Stimulated activated CD8-positive, alpha-beta memory T cell treated with anti-CD3 and anti-CD28 coated beads, Interleukin-4, amount 100 ng/mL, for 48 hours (primary cell): ENCODE results near the gene NCKAP5L.

Experiments used
- DNase-seq: peaks from one replicate; pipeline ENCODE4 v3.0.0-alpha.2; 2020

NCKAP5L gene

DNA sequence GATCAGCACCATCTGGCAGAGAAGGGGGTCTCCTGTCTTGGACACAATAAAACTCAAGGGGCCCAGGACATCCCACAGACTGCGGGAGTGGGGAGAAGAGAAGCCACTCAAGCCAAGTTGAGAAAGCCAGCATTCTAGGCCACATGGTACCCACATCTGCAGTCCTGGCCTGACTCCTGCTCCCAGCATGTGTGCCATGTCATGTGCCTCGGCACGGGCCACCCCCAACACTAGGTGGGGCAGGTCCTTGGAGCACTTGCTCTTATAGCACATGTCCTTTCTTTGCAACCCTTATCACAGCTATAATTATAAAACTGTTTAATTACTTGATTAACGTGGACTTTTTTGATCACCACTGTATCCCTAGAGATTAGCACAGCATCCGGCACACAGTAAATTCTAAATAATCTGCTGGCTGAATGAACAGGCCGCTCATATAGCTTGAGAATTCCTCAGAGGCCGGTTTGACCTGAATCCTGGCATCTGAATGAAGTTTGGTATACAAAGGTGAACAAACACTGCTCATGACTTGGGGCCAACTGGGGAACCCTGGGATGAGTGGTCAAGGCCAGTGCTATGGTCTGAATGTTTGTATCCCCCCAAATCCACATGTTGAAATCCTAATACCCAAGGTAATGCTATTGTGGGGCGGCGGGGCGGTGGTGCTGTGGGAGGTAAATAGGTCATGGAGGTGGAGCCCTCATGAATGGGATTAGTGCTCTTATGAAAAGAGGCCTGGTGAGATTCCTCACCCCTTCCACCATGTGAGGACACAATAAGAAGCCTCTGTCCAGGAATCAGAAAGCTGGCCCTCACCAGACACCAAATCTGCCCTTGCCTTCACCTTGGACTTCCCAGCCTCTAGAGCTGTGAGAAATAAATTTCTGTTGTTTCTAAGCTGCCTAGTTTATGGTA, 6.6 kb downstream of the NCKAP5L start:
- no peak for DNase-seq

DNA sequence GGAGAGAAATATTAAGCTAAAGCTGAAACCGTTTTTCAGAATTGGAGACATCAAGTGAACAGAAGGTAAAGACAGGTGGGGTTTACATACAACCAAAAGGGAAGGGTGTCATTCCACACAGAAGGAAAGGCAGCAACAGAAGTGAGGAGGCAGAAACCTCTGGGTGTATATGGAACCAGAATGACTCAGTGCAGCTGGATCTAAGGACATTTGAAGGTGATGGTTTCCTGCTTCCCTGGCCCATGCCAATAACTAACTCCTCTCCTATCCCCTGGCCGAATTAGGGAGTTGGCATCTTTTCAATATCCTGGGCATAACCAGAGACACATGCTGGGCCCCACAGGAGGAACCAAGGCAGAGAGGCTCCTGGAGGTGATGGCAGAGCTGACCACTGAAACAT, 8.4 kb downstream of the NCKAP5L start:
- DNase-seq: no peak

GRCh38 chr12:49818241-49818895, 9.8 kb downstream of the NCKAP5L start:
- no peak for DNase-seq

- DNase-seq: no peak
Measured at GRCh38 chr12:49813131-49813530, 15.1 kb downstream of the NCKAP5L start.

GRCh38 chr12:49811961-49812401, 16.2 kb downstream of the NCKAP5L start:
- no peak for DNase-seq

DNA sequence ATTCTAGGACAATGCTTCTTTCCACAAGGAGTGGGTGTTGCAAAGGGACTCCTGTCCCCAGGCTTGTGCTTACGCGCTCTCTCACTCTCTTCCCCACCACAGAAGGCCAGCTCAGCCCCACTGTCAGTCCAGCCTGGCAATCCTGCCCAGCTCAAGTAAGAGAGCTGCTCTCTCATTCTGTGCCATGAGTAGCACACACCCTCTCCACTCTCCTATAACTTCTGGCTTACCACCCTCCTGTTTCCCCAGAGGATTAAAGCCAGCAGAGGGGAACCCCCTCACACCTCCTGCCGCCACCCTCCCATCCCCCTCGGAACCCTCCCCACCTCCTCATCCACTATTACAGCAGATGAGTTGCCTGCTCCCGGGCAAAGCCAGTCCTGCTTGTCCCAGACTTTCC, 17.1 kb downstream of the NCKAP5L start:
- DNase-seq: no peak

DNA sequence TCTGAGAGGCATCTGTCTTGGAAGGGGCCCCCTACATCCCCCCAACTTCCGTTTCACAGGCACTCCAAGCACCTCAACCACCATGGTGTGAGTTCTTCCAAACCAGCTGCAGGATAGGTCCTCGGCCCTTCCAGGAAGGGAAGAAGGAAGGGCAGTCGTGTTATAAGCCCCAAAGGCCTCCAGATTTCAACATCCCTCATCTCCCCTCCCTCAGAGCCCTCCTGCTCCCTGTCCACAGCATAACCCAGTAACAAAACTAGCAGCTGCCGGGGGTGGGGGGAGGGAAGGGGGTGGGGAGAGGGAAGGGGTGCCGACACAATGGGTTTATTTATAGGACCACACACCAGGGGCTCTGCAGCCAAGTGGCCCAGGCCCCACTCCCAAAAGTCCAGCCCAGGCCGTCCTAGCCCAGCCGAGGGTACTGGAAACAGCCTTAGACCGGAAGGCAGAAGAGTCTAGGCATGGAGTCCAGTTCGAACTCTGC, 18.3 kb downstream of the NCKAP5L start:
- no peak for DNase-seq

DNA sequence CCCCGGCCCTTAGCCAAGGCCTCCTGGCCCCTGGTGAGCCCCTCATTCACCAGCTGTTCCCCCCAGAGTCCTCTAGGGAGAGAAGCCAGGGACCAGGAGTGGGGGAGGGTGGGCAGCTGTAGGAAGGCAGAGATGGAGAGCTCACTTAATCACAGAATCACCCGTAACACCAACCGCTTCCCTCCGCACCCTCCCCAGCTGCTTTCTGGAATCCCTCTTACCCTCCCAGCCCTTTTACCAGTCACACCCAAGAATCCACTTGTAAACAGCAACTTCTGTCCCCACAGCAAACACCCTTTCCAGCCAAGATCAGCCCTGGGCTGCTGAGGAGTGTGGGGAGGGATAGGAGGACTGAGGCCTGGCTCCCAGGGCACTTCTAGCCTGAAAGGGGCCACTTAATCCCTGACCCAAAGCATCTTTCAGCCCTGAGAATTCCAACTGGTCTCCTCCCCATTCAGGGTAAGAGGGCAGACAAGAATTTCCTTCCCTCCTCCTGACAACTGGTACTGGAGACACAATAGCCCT, 18.8 kb downstream of the NCKAP5L start:
- no peak for DNase-seq

DNA sequence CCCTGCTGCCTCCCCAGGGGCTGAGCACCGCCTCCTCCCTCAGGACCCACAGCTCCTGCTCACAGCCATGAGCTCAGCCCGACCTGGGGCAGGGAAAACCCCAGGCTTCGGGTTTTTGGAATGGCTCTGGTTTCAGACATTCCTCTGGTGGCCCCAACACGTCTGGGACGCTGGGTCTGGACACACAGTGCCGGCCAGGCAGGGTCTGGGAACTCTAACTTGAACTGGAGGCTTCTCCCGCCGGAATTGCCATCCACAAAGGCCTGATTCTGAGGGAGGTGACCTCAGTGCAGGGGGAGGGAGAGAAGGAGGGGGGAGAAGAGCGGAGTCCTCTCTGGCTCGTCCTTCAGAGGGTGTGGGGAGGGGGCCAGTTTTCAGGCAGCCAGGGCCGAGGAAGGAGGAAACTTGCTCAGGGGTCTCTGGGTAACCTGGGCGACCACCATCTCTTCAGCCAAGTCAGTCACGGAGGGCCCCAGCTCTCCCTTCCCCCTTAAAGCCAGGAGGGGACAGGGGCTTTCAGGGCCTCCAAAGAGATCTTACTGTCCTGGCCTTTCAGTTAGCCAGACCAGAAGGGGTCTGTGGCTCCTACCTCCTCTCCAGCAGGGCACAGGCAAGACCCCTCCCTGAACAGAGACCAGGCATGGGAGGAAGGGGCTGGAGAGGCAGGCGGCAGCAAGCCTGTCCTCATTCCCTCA, 19.4 kb downstream of the NCKAP5L start:
- no peak for DNase-seq

GRCh38 chr12:49807991-49808580, 20.1 kb downstream of the NCKAP5L start:
- no peak for DNase-seq

DNA sequence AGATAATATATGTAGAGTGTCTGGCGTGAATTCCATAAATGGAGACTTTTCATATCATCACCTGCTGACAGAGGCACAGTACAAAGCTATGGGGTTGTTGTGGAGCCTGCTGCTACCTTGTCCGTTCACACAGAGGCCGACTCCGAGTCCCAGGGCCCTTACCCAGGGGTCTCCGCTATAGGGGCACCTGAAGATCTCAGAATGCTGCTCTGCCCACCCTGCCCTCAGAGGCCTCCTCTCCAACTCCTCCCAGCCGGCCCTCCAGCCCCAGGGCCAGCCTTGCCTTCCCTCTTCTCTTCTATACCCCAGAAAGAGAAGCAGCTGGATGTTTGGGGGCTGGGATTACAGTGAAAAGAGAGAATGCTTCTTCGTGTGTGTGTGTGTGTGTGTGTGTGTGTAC, 21.3 kb downstream of the NCKAP5L start:
- no peak for DNase-seq

GRCh38 chr12:49806321-49806813, 21.8 kb downstream of the NCKAP5L start:
- no peak for DNase-seq

- no peak for DNase-seq
Measured at GRCh38 chr12:49805409-49805808, 22.8 kb downstream of the NCKAP5L start.

GRCh38 chr12:49804821-49805220, 23.4 kb downstream of the NCKAP5L start:
- DNase-seq: no peak

DNA sequence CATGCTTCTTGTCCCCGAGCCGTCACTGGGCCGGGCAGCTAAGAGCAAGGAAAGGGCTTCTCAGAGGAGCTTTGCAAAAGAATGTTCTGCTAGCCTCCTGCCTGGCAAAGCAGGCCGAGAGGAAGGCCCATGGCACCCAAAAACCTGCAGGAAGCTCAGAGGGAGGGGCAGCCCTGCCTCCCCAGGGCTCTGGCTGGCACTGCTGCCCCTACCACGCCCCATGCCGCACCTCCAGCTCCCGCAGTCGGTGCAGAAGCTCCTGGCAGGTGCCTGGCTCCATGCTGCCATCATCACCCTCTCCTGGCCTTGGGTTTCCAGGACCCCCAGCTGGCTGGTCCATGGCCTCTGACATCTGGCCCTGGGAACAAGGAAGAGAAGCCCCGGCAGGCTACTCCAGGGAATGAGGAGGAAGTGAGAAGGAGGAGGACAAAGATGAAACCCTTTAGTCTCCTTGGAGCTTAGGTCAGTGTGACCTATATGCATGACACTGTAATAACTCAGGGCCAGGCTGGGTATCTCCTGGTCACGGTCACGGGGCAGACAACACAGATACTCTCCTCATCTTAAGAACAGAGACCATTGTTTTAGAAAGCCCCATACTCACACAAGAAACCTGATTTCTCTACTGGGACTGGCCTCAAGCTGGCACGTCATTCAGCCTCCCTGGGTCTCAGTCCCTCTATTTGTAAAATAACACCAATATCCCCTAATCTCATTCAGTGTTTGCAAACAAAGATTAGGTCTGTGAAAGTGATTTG, 24.3 kb downstream of the NCKAP5L start:
- no peak for DNase-seq

DNA sequence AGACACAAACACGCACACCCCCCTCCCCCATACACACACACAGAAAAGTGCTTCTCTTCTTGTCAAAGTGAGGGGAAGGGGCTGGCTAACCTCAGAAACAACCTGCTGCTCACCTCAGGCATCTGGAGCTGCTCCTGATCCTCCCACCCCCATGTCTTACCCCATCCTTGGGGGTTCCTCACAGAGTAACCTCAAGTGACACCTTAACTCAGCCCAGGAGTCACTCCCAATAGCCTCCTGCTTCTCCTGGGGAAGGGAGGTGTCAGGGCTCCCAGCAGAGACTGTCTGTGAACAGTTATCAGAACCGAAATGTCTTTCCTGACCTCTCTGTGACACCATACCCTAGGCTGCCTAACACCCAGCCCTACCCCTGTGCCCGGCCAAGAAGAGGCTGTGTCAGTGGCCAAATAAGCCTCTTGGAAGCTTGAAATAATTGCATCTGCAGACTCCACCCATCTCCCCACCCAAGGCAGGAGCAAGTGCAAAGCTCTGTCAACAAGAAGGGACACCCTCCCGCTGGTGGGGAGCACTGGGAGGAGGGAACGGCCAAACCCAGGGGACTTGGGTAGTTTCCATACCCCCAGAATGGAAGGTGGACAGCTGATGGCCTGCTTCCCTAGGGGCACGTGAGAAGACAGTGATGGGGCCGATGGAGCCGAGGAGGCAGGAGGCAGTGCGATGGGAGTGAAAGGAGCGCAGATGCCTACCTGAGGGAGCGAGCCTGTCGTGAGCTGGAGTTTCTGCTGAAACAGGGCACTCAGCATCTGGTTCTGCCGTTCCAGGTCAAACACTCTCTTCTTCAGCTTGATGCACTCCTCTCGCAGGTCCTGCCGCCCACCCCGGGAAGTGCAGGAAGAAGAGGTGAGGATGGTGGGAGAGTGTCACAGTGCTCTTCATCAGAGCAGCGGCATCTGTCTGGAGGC, 26.8 kb downstream of the NCKAP5L start:
- no peak for DNase-seq

DNA sequence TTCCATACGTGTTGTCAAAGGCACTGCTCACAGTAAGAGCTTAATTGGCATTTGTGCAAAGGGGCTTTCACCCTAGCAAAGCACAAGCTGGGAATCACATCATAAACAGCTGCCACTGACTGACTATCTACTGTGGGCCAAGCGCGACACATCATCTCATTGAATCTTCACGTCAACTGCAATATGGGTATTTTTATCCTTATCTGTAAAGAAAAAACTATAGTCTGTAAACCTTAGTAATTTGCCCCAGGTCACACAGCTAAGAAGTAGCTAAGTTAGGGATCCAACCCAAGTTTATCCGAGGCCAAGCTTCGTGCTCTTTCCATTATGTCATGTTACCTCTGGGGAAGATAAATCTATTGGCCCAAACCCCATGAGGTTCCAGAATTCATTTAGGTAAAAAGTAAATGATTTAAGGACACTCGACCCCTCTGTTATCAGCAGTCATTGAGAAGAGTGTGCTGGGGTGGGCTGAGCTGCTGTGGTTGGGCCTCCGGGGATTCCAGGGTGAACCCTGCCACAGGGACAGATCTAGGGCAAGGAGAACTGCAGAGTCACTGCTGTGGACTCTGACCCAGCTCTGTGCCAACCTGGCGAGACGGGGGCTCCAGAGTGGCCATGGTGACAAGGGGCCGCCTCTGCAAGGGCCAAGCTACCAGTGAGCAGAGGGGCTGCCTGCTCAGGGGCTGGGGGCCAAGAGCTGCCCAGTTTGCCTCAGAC, 27.6 kb downstream of the NCKAP5L start:
- DNase-seq: no peak

DNA sequence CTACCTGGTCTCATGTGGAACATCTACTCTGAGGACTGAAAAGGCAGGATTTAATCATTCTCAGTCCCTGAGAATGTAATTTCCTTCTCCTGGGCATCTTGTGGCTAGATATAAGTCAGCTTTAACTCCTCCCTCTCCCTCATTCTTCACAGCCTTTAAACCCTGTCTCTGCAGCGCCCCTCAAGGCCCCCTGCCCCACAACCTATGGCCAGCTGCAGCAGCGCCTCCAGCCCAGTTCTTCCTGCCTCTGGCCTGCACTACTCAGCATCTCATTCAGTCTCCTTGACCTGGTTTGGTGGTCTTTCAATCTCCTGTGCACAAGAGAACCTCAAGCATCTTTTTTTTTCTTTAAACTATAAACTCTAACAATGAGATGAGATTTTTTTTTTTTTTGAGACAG, 29.3 kb downstream of the NCKAP5L start:
- no peak for DNase-seq

GRCh38 chr12:49798248-49798647, 30.0 kb downstream of the NCKAP5L start:
- DNase-seq: no peak

DNA sequence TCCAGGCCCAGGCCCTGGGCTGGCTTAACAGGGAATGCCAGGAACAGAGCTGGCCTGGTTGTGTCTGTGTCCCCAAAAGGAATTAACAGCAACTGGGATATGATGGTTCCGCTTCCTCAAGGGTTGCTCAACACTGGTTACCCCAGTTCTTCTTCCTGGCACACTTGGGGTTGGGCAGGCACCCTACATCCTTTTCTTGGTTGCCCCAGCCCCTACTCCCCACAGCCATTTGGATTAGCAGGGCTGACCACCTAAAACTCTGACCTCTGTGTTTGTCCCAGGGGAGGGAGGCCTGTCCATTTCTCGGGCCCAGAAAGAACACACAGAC, 30.8 kb downstream of the NCKAP5L start:
- DNase-seq: no peak
